Measurements from ENCODE around the gene BMAL2. TPM values are rescaled to one million over a fixed set of nuclear protein-coding genes. Genes with fewer than 3 reads are reported as not detected.

BMAL2 gene
- total RNA-seq, 6 experiments from 2014 or later, result 23.1 to 47.1 (median 39.9) TPM

DNA sequence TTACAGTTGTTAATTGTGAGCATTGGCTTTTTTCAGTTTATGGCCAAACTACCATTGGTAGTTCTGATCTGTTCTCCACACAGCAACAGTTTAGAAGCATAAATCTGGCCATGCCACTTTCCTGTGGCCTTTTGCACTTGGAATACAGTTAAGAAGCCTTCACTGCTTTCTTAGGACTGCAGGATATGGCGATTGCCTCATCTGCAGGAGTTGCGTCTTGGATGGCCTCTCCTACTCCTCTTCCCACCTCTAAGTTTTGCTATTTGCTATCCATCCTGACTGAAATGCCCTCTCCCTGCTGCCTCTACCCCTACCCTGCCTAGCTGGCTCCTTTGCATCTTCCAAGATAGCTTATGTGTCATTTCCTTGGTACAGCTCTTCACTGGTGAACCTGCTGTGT is 12.8 kb upstream of the BMAL2 start:
- TF ChIP-seq, protein P1, sequence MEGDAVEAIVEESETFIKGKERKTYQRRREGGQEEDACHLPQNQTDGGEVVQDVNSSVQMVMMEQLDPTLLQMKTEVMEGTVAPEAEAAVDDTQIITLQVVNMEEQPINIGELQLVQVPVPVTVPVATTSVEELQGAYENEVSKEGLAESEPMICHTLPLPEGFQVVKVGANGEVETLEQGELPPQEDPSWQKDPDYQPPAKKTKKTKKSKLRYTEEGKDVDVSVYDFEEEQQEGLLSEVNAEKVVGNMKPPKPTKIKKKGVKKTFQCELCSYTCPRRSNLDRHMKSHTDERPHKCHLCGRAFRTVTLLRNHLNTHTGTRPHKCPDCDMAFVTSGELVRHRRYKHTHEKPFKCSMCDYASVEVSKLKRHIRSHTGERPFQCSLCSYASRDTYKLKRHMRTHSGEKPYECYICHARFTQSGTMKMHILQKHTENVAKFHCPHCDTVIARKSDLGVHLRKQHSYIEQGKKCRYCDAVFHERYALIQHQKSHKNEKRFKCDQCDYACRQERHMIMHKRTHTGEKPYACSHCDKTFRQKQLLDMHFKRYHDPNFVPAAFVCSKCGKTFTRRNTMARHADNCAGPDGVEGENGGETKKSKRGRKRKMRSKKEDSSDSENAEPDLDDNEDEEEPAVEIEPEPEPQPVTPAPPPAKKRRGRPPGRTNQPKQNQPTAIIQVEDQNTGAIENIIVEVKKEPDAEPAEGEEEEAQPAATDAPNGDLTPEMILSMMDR (IDR thresholded peaks at IDR 0.05), result no peak
- Mint-ChIP-seq H3K27ac (peak overlapping the region; percentile 50), H3K27me3 (ENCODE audit: insufficient read depth) (no peaks in the 10 kb centered on the region), H3K4me3 (no peak overlapping the region), H3K9me3 (no peaks in the 10 kb centered on the region), H3K36me3 (ENCODE audit: low read depth) (no peaks in the 10 kb centered on the region), H3K4me1 (ENCODE audit: low read depth) (peaks cover 26% of the 10 kb centered on the region)
- DNase-seq, result no peak

DNA sequence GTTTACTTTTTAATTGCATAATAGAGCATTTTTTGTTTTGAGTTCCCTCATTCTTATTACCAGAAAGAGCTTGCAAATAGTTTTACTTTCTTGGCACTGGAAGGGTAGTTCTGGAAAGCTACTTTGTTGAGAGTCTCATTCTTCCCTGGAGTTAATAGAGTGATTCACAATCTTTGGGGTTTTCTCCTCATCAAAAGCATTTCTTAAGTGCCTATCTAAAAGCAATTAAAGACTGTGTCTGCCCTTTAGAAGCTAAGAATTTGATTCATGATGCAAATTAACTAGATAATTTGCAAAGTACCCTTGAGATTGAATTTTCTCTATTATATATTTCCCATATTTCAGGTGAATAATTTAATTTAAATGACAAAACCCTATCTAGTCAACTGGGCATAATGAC is 8.1 kb upstream of the BMAL2 start:
- H3K27ac Mint-ChIP-seq, result no peak overlapping the region
- peaks cover 6% of the 10 kb centered on the region; the same call in 1 of the 2 replicates for H3K36me3 Mint-ChIP-seq (ENCODE audit: low read depth)
- no peak overlapping the region for H3K4me3 Mint-ChIP-seq
- H3K4me1 Mint-ChIP-seq (ENCODE audit: low read depth), result peaks cover 22% of the 10 kb centered on the region
- H3K9me3 Mint-ChIP-seq, result no peaks in the 10 kb centered on the region
- no peaks in the 10 kb centered on the region for H3K27me3 Mint-ChIP-seq (ENCODE audit: insufficient read depth)
- TF ChIP-seq, protein P1 (IDR thresholded peaks at IDR 0.05), result no peak
- no peak for DNase-seq

DNA sequence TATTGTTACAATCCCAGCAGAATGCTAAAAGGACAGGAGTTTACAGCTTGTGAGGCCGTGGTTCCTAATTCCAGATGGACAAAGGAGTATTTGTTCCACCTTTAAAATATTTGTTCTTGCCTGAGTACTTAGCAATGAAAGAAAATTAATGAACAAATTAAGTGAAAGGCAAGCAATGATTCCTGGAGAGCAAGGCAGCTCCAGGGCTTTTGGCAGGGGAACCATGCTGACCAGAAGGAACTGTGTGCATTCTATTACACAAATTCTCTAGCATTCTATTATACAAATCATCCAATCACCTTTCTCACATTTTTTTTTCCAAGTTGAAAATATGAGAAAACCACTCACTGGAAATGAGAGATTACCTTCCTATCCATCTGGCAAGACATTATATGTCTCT is 1.8 kb upstream of the BMAL2 start:
- peak overlapping the region; percentile 88 for H3K4me3 Mint-ChIP-seq
- no peak for DNase-seq
- TF ChIP-seq, protein P1 (IDR thresholded peaks at IDR 0.05), result no peak

DNA sequence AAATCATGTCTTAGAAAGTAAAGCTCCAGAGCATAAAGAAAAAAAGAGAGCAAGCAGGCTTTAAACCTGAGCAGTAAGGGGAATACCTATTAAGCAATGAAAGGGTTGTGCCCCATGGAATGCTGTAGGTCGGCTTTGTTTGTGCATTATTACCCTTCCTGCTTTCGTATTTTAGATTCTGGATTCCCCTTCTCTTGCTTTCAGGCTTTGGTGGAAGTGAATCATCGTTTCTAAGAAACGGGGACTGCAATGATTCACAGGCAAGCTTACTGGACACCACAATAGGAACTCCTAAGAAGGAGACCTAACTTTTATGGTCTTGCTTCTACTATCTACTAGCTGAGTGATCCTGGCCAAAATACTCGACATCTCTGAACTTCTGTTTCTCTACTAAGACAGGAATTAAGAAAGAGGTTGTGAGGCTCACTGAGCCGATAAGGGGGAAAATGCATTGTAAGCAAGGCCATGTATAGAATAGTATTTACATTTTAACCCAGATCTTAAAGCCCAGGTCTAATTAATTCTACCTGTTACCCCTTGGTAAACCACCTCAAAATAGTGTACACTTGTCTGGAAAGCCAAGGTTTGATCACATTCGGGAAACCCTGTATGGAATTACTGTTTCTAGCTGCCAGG is 1.2 kb upstream of the BMAL2 start:
- peak overlapping the region; percentile 95 for H3K27ac Mint-ChIP-seq
- H3K36me3 Mint-ChIP-seq (ENCODE audit: low read depth), result peaks cover 6% of the 10 kb centered on the region; the same call in 1 of the 2 replicates
- H3K4me3 Mint-ChIP-seq, result peak overlapping the region; percentile 88
- no peaks in the 10 kb centered on the region for H3K9me3 Mint-ChIP-seq
- DNase-seq, result peak; percentile 93
- TF ChIP-seq, protein P1 (IDR thresholded peaks at IDR 0.05), result no peak
- H3K27me3 Mint-ChIP-seq (ENCODE audit: insufficient read depth), result no peaks in the 10 kb centered on the region; the same call in 1 of the 2 replicates
- peaks cover 63% of the 10 kb centered on the region for H3K4me1 Mint-ChIP-seq (ENCODE audit: low read depth)

More for the DNA sequence above, 1.8 kb upstream of the BMAL2 start:
- no peaks in the 10 kb centered on the region; the same call in 1 of the 2 replicates for H3K27me3 Mint-ChIP-seq (ENCODE audit: insufficient read depth)
- no peaks in the 10 kb centered on the region for H3K9me3 Mint-ChIP-seq
- peaks cover 6% of the 10 kb centered on the region; the same call in 1 of the 2 replicates for H3K36me3 Mint-ChIP-seq (ENCODE audit: low read depth)
- peaks cover 58% of the 10 kb centered on the region for H3K4me1 Mint-ChIP-seq (ENCODE audit: low read depth)
- peak overlapping the region; percentile 95 for H3K27ac Mint-ChIP-seq

DNA sequence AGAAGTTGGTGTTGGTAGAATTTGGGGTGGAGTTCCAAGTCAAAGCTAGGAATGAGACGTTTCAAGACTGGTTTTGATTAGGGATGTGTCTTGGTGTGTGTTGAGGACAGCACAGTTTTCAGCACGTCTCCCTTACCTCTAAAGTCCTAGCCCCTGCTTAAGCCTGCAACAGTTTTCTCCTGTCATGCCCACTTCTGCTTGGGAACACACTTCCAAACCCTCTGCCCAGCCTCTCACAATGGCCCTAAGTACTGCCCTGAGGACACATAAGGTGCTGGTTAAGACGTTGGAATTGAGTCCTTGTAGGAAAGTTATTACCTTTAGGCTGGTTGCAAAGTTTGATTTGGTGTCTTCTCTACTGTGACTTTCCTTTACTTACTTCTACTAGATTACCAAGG is 710 bp upstream of the BMAL2 start:
- peak overlapping the region; percentile 95 for H3K27ac Mint-ChIP-seq
- H3K9me3 Mint-ChIP-seq, result no peaks in the 10 kb centered on the region

More for the DNA sequence above, 710 bp upstream of the BMAL2 start:
- H3K36me3 Mint-ChIP-seq (ENCODE audit: low read depth), result peaks cover 6% of the 10 kb centered on the region; the same call in 1 of the 2 replicates
- no peak for DNase-seq
- TF ChIP-seq, protein P1 (IDR thresholded peaks at IDR 0.05), result no peak
- peak overlapping the region; percentile 88 for H3K4me3 Mint-ChIP-seq
- H3K27me3 Mint-ChIP-seq (ENCODE audit: insufficient read depth), result no peaks in the 10 kb centered on the region; the same call in 1 of the 2 replicates
- H3K4me1 Mint-ChIP-seq (ENCODE audit: low read depth), result peaks cover 63% of the 10 kb centered on the region

Data from HFFc6 (cell line).